Thyroid gland (tissue), 4 donors: Measurements from ENCODE around the gene PPIE. TPM values are rescaled to one million over a fixed set of nuclear protein-coding genes. Genes with fewer than 3 reads are reported as not detected.
"Not testable (repeated sequence)": the region's sequence is repeated elsewhere in the genome, so short reads cannot be mapped to it uniquely, and the experiment has no call there.

ENCODE experiments used
- DNase-seq, 2 donors: peaks; one replicate each; pipeline ENCODE4 v3.0.0-alpha.2; 2019
- H3K27ac ChIP-seq, 3 donors: fragments of 200-600 bp; sonication (generic); 1 replicate in 2 of 3; 2 replicates in 1 of 3; pipeline ENCODE4 v1.5.1; 2016 to 2019; ENCODE audit warnings: mild to moderate bottlenecking in 1 of 3, moderate library complexity in 1 of 3
- H3K27me3 ChIP-seq: fragments of 200-600 bp; sonication (generic); one replicate; pipeline ENCODE4 v1.5.1; 2019
- H3K36me3 ChIP-seq, 2 donors: fragments of 200-600 bp; sonication (generic); one replicate each; pipeline ENCODE4 v1.5.1; 2016 to 2019
- H3K4me1 ChIP-seq, 2 donors: fragments of 200-600 bp; sonication (generic); one replicate each; pipeline ENCODE4 v1.5.1; 2017 to 2019
- H3K4me3 ChIP-seq, 3 donors: fragments of 200-600 bp; sonication (generic); replicated peaks in 1 of 3; 1 replicate in 2 of 3; 2 replicates in 1 of 3; pipeline ENCODE4 v1.5.1; 2016; ENCODE audit warnings: mild to moderate bottlenecking in 1 of 3
- H3K9me3 ChIP-seq: fragments of 200-600 bp; sonication (generic); one replicate; pipeline ENCODE4 v1.5.1; 2017
- CTCF ChIP-seq, 6 experiments: fragments of 200-600 bp in 3 of 6; fragments of 450-650 bp in 3 of 6; sonication (generic) in 3 of 6; IDR thresholded peaks; one replicate each; pipeline ENCODE4 v1.5.1; 2016 to 2019; ENCODE audit warnings: antibody characterized with exemption in 6 of 6, mild to moderate bottlenecking in 2 of 6, inconsistent platforms in 1 of 6, moderate library complexity in 1 of 6
- POLR2A ChIP-seq, 2 donors: fragments of 450-650 bp; IDR thresholded peaks; one replicate each; pipeline ENCODE4 v1.6.1; 2017; ENCODE audit warnings: antibody characterized with exemption in 2 of 2, mild to moderate bottlenecking in 2 of 2, moderate library complexity in 1 of 2
- WGBS, 2 donors: methylation state at CpG; one replicate each; pipeline ENCODE4 v1.1.5; 2017; 5-methylcytosine and 5-hydroxymethylcytosine counted together
- intact Hi-C: fragments of 100-400 bp; cut with DNase I; formaldehyde crosslinking; loops from one replicate; pipeline ENCODE4 v1.15.1; 2023
- total RNA-seq, 4 donors: library from RNA; depleted of rRNA; stranded (reverse); fragments of >200 nt; gene quantifications; one replicate each; pipeline ENCODE4 v1.2.3, GENCODE V29; 2016

The PPIE gene
- total RNA-seq, 4 donors from 2014 or later: 47.1 to 52.7 (median 50.9) TPM

- Histone ChIP-seq H3K4me1 (peaks cover 4 to 10% of the 10 kb centered on the region in 2 donors), H3K27ac (no peak overlapping the region), H3K27me3 (no peaks in the 10 kb centered on the region), H3K9me3 (no peaks in the 10 kb centered on the region), H3K36me3 (peaks cover 0 to 10% of the 10 kb centered on the region in 2 donors), H3K4me3 (no peak overlapping the region)
- no peak for DNase-seq
- no peak for TF ChIP-seq CTCF (IDR thresholded peaks at IDR 0.05)
- no peak for TF ChIP-seq POLR2A (IDR thresholded peaks at IDR 0.05)
- WGBS, 2 donors: 89 to 96% methylated on average over 14 to 16 of the region's 16 CpGs
- intact Hi-C loops: no loop called here
These were observed 21.7 kb downstream of the PPIE start for GRCh38 chr1:39760074-39761008.

- no peak for TF ChIP-seq POLR2A (IDR thresholded peaks at IDR 0.05)
- no peak for TF ChIP-seq CTCF (IDR thresholded peaks at IDR 0.05)
- H3K9me3 ChIP-seq: no peaks in the 10 kb centered on the region
- DNase-seq: no peak
- peaks cover 0 to 3% of the 10 kb centered on the region in 2 donors for H3K4me1 ChIP-seq
- no peak overlapping the region for H3K27ac ChIP-seq
- H3K4me3 ChIP-seq: no peak overlapping the region
- no peaks in the 10 kb centered on the region for H3K27me3 ChIP-seq
- H3K36me3 ChIP-seq: peaks cover 0 to 10% of the 10 kb centered on the region in 2 donors
- 86 to 93% methylated on average over 9 of the region's 9 CpGs for whole genome bisulfite sequencing, 2 donors
- intact Hi-C loops: no loop called here
These were observed 22.3 kb downstream of the PPIE start for GRCh38 chr1:39761016-39761415.

GRCh38 chr1:39761557-39762260, 23.0 kb downstream of the PPIE start:
- Histone ChIP-seq H3K4me3 (no peak overlapping the region), H3K9me3 (no peaks in the 10 kb centered on the region), H3K36me3 (peaks cover 0 to 10% of the 10 kb centered on the region in 2 donors), H3K4me1 (no peaks in the 10 kb centered on the region), H3K27ac (no peak overlapping the region), H3K27me3 (no peaks in the 10 kb centered on the region)
- no peak for DNase-seq
- TF ChIP-seq CTCF (IDR thresholded peaks at IDR 0.05) (no peak), POLR2A (IDR thresholded peaks at IDR 0.05) (no peak)
- 70 to 72% methylated on average over 13 to 16 of the region's 16 CpGs for WGBS, 2 donors
- intact Hi-C loops: no loop called here

GRCh38 chr1:39762550-39763540, 24.2 kb downstream of the PPIE start:
- no peaks in the 10 kb centered on the region for H3K27me3 ChIP-seq
- no peaks in the 10 kb centered on the region for H3K4me1 ChIP-seq
- no peak for TF ChIP-seq CTCF (IDR thresholded peaks at IDR 0.05)
- TF ChIP-seq POLR2A (IDR thresholded peaks at IDR 0.05): no peak
- H3K4me3 ChIP-seq: no peak overlapping the region
- 88 to 92% methylated on average over 17 to 30 of the region's 30 CpGs for WGBS, 2 donors
- DNase-seq: no peak
- no peaks in the 10 kb centered on the region for H3K9me3 ChIP-seq
- no peak overlapping the region for H3K27ac ChIP-seq
- intact Hi-C loops: no loop called here
- peaks cover 0 to 3% of the 10 kb centered on the region in 2 donors for H3K36me3 ChIP-seq

GRCh38 chr1:39763619-39764374, 25.1 kb downstream of the PPIE start:
- H3K27ac ChIP-seq, H3K27me3 ChIP-seq, H3K36me3 ChIP-seq, DNase-seq, intact Hi-C loops, H3K4me3 ChIP-seq, H3K9me3 ChIP-seq, H3K4me1 ChIP-seq: not testable (repeated sequence)
- 78 to 81% methylated on average over 12 to 13 of the region's 18 CpGs for WGBS, 2 donors

GRCh38 chr1:39764512-39764911, 25.8 kb downstream of the PPIE start:
- DNase-seq, H3K27ac ChIP-seq, H3K36me3 ChIP-seq, H3K4me3 ChIP-seq, H3K4me1 ChIP-seq, intact Hi-C loops, H3K9me3 ChIP-seq, H3K27me3 ChIP-seq: not testable (repeated sequence)
- WGBS, 2 donors: no CpG with 5 or more reads among the region's 19 CpGs

- intact Hi-C loops, H3K9me3 ChIP-seq, H3K36me3 ChIP-seq, H3K4me3 ChIP-seq, H3K27me3 ChIP-seq, H3K27ac ChIP-seq, H3K4me1 ChIP-seq, DNase-seq: not testable (repeated sequence)
- 71% methylated on average over 3 of the region's 5 CpGs; no CpG with 5 or more reads in 1 of the 2 donors for WGBS, 2 donors
These were observed 27.8 kb downstream of the PPIE start for GRCh38 chr1:39766466-39766865.
